NCI-H2081 (cell line): ENCODE measurements around the gene PRR5L.

Source experiments
- DNase-seq, 2 experiments: peaks; one replicate each; lab custom pipeline; 2025; lab: John Stamatoyannopoulos, UW

The PRR5L gene

GRCh38 chr11:36358436-36358835 lies 62.3 kb downstream of the PRR5L start:
- no peak for DNase-seq

GRCh38 chr11:36360318-36360717 lies 64.2 kb downstream of the PRR5L start:
- DNase-seq = no peak

GRCh38 chr11:36360826-36361415 lies 64.8 kb downstream of the PRR5L start:
- DNase-seq = no peak

DNA sequence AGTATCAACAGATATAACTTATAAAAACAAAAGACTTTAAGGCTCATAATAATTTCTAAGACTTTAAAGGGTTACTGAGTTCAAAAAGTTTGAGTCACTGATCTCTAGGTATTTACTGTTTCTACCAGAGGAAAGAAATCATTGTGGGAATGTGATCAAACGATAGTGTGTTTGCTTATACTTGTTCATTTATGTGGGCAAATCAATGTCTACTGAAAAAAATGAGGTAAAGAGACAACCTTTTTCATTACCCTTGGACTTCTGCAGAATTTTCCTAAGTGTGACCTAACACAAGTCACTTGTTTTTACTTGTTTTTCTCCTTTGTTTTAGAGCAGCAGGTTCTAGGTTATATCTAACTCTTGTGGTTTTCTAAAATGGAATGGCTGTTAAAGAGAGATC lies 65.4 kb downstream of the PRR5L start:
- DNase-seq = no peak

GRCh38 chr11:36361901-36362391 lies 65.9 kb downstream of the PRR5L start:
- no peak for DNase-seq

DNA sequence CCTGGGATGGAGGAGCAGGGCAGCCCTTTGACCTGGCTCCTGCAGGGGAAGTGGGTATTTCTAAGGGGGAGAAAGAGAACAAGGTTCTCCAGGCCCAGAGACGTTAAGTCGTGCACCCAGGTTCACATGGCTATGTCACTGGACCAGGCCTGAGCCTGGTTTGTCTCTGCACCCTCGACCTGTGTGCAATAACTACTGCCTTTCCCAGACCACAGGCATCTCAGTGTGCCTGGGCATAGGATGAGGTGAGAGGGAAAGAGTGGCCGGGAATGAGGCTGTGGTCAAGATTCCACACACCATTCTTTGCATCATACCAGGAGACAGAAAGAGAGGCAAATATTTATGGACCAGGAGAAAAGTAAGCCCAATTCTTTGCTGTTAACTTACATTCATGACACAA lies 66.8 kb downstream of the PRR5L start:
- DNase-seq = no peak

DNA sequence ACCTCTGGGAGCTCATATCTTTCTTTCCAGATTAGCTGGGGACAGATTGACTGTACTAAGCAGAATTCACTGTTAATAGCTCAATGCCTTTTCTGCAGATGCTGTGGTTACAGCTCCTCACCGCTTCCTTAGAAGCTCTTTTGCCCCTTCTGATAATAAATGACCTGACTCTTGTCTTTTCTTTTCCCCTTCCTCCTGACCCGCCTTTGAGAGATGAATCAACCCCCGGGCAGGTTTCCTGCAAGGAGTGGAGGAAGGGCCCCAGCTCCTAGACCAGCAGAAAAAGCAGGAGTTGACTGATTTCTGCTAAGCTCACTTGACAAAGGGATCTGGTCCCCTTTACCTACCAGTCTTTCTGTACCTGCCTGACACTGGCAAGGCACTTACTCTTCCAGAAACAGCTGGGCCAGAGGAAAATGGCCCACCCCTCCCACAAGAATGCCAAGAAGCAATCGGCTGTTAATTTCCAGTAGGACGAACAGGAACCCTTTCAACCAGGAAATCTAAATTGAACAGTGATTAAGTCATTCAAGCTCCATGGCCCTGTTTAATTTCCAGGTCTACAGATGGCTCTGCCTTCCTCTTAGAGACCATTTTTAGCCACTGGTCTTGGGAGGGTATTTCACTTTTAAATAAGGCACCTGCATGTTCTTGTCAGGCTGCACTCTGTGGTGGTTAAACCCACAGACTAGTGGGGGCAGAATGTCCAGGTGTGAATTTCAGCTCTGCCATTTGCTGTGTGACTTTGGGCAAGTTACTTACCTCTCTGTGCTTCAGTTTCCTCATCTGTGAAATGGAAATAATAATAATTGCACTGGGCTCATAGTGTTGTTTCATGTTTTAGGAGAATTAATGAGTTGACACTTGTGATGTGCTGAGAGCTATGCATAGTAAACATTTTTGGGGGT lies 67.5 kb downstream of the PRR5L start:
- no peak for DNase-seq

DNA sequence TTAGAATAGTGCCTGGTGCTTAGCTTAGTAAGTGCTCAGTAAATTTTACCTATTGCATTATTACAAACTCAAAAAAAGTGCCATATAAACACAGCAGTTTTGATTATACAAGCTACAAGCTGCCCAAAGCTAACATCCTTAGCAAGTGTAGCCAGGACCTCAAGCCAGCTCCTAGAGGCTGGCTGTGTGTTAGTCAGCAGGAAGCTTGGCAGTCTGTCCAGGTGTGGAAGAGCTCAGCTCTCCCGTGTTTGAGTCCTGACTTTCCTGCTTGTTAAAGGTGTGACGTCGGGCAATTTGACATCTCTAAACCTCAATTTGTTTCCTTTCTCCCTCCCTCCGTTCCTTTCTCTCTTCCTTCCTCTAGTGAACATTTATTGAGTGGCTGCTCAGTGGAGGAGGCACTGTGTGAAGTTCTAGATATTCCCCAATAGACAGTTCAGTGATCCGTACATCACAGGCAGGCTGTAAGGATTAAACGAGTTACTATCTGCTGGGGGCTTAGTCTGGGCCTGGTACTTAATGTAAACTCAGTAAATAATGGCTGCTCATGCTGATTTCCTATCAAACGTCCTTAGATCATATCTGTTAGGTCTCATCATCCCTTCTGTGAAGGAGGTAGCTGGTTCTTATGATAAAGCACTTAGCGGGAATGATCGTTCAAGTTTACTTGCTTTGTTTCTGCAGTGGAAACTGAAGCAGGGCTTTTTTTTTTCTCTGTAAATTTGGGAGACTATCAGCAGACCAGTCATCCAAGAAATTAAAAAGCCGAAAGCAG lies 68.7 kb downstream of the PRR5L start:
- no peak for DNase-seq

- DNase-seq = no peak
These were observed 69.8 kb downstream of the PRR5L start for GRCh38 chr11:36365907-36366306.

GRCh38 chr11:36367806-36368680 lies 72.0 kb downstream of the PRR5L start:
- no peak for DNase-seq

DNA sequence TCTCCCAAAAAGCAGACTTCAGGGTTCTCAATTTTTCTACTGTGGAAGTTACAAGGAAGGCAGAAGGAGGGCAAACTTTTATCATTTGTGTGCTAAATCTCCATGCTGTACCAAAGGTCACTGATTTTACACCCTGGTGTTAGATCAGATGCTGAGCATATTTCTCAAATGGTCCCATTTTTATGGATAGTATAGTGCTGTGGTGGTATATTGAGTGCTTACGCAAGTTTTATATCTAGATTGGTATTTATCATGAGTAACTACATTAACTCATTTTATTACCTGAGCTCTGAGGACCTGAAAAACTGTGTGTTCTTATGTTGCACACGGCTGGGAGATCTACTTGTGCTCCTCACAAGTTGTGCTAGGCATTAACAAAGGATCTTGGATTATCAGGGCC lies 75.1 kb downstream of the PRR5L start:
- DNase-seq = no peak

GRCh38 chr11:36371590-36371989 lies 75.5 kb downstream of the PRR5L start:
- no peak for DNase-seq

- DNase-seq = no peak
These were observed 76.1 kb downstream of the PRR5L start for GRCh38 chr11:36372101-36372771.

GRCh38 chr11:36373016-36374010 lies 77.2 kb downstream of the PRR5L start:
- no peak for DNase-seq

- DNase-seq = no peak
These were observed 78.6 kb downstream of the PRR5L start for GRCh38 chr11:36374726-36375125.

DNA sequence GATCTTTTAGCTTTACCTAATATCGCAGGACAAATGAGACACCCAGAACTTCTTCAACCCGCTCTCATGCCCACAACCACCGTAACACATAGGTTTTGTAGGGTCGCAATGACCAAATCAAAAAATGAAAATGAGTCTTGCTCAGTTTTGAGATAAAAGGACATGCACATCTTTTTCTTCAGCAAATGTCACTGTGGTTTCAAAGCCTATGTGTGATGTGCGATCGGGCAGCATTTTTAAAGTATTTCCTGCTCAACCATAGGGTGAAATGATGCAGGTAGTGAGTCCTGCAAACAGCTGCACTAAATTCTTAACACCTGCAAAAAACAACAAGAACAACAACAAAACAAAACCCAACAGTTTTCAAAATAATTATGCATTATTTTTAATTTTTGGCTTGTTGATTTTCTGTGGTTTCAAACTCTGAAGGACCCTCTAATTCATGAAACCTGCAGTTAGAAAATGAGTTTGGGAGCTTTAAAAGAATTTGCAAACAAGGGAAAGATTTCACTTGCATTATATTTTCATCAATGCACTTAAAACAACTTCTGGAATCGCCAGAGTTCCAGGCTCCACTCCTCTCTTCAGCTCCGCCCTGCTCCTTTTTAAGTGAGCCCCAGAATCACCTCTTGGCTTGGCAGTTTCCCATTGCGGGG lies 79.4 kb downstream of the PRR5L start:
- no peak for DNase-seq

- DNase-seq = no peak
These were observed 80.2 kb downstream of the PRR5L start for GRCh38 chr11:36376009-36376887.
